Measurements from ENCODE around the gene KCNH5. TPM values are rescaled to one million over a fixed set of nuclear protein-coding genes. Genes with fewer than 3 reads are reported as not detected.

The KCNH5 gene
- total and polyA plus RNA-seq, 9 of the 15 experiments (the other 6 are each of a cell fraction or from before 2014, with no cell fraction given) = 1.1 to 2.4 (median 1.4) TPM

DNA sequence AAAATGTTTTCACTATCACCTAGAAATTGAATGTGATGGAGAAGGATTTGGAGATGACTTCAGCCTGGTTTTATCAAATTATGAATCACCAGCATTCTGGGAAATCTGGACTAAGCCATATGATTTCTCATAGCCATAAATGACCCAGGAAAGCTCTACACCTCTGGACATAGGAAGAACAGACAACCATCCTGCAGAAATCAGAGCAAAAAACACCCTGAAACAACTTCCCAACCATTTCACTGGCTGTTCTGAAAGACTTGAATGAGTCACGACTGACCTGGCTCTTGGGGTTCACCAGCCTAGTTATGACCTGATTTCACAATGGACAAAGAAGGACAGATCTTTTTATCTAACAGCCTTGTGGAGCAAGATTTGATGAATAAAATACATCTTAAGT lies 123.8 kb downstream of the KCNH5 start:
- H3K9me1 ChIP-seq (ENCODE audit: control insufficient read depth, insufficient read depth, low read length) = no peaks in the 10 kb centered on the region
- BruUV-seq (replicated peaks) = no TSS peak
- no peaks in the 10 kb centered on the region for H3K9me3 ChIP-seq (replicated peaks; ENCODE audit: control insufficient read depth, insufficient read depth, low read depth, low read length)
- no peak for ATAC-seq
- intact Hi-C loops (cut with micrococcal nuclease) (no loop called here), in situ Hi-C loops (cut with MboI) (no loop called here)
- H4K20me1 ChIP-seq (replicated peaks; ENCODE audit: control insufficient read depth, insufficient read depth, low read length) = no peaks in the 10 kb centered on the region
- H3K9ac ChIP-seq (ENCODE audit: insufficient read depth in 1 of 2, low read depth in 2 of 2, low read length in 2 of 2) = no peak overlapping the region
- FAIRE-seq = no peak
- no peak overlapping the region for H3K4me2 ChIP-seq (ENCODE audit: insufficient read depth, low read length)
- TF ChIP-seq, protein P1, sequence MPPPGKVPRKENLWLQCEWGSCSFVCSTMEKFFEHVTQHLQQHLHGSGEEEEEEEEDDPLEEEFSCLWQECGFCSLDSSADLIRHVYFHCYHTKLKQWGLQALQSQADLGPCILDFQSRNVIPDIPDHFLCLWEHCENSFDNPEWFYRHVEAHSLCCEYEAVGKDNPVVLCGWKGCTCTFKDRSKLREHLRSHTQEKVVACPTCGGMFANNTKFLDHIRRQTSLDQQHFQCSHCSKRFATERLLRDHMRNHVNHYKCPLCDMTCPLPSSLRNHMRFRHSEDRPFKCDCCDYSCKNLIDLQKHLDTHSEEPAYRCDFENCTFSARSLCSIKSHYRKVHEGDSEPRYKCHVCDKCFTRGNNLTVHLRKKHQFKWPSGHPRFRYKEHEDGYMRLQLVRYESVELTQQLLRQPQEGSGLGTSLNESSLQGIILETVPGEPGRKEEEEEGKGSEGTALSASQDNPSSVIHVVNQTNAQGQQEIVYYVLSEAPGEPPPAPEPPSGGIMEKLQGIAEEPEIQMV (tag; conservative IDR thresholded peaks at IDR 0.05; ENCODE audit: low read depth) = no peak
- TF ChIP-seq, protein P2, sequence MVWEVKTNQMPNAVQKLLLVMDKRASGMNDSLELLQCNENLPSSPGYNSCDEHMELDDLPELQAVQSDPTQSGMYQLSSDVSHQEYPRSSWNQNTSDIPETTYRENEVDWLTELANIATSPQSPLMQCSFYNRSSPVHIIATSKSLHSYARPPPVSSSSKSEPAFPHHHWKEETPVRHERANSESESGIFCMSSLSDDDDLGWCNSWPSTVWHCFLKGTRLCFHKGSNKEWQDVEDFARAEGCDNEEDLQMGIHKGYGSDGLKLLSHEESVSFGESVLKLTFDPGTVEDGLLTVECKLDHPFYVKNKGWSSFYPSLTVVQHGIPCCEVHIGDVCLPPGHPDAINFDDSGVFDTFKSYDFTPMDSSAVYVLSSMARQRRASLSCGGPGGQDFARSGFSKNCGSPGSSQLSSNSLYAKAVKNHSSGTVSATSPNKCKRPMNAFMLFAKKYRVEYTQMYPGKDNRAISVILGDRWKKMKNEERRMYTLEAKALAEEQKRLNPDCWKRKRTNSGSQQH (CRISPR knock-in tag; IDR thresholded peaks at IDR 0.05) = no peak
- TF ChIP-seq CBX8 (IDR thresholded peaks at IDR 0.05; ENCODE audit: borderline replicate concordance, extremely low read depth, low read depth, low read length, poor library complexity, severe bottlenecking) (no peak), ZNF644 (tag; IDR thresholded peaks at IDR 0.05; ENCODE audit: low read depth) (no peak)
- TF ChIP-seq, protein P3, sequence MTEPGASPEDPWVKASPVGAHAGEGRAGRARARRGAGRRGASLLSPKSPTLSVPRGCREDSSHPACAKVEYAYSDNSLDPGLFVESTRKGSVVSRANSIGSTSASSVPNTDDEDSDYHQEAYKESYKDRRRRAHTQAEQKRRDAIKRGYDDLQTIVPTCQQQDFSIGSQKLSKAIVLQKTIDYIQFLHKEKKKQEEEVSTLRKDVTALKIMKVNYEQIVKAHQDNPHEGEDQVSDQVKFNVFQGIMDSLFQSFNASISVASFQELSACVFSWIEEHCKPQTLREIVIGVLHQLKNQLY (CRISPR knock-in tag; conservative IDR thresholded peaks at IDR 0.05) = no peak
- TF ChIP-seq, protein P4, sequence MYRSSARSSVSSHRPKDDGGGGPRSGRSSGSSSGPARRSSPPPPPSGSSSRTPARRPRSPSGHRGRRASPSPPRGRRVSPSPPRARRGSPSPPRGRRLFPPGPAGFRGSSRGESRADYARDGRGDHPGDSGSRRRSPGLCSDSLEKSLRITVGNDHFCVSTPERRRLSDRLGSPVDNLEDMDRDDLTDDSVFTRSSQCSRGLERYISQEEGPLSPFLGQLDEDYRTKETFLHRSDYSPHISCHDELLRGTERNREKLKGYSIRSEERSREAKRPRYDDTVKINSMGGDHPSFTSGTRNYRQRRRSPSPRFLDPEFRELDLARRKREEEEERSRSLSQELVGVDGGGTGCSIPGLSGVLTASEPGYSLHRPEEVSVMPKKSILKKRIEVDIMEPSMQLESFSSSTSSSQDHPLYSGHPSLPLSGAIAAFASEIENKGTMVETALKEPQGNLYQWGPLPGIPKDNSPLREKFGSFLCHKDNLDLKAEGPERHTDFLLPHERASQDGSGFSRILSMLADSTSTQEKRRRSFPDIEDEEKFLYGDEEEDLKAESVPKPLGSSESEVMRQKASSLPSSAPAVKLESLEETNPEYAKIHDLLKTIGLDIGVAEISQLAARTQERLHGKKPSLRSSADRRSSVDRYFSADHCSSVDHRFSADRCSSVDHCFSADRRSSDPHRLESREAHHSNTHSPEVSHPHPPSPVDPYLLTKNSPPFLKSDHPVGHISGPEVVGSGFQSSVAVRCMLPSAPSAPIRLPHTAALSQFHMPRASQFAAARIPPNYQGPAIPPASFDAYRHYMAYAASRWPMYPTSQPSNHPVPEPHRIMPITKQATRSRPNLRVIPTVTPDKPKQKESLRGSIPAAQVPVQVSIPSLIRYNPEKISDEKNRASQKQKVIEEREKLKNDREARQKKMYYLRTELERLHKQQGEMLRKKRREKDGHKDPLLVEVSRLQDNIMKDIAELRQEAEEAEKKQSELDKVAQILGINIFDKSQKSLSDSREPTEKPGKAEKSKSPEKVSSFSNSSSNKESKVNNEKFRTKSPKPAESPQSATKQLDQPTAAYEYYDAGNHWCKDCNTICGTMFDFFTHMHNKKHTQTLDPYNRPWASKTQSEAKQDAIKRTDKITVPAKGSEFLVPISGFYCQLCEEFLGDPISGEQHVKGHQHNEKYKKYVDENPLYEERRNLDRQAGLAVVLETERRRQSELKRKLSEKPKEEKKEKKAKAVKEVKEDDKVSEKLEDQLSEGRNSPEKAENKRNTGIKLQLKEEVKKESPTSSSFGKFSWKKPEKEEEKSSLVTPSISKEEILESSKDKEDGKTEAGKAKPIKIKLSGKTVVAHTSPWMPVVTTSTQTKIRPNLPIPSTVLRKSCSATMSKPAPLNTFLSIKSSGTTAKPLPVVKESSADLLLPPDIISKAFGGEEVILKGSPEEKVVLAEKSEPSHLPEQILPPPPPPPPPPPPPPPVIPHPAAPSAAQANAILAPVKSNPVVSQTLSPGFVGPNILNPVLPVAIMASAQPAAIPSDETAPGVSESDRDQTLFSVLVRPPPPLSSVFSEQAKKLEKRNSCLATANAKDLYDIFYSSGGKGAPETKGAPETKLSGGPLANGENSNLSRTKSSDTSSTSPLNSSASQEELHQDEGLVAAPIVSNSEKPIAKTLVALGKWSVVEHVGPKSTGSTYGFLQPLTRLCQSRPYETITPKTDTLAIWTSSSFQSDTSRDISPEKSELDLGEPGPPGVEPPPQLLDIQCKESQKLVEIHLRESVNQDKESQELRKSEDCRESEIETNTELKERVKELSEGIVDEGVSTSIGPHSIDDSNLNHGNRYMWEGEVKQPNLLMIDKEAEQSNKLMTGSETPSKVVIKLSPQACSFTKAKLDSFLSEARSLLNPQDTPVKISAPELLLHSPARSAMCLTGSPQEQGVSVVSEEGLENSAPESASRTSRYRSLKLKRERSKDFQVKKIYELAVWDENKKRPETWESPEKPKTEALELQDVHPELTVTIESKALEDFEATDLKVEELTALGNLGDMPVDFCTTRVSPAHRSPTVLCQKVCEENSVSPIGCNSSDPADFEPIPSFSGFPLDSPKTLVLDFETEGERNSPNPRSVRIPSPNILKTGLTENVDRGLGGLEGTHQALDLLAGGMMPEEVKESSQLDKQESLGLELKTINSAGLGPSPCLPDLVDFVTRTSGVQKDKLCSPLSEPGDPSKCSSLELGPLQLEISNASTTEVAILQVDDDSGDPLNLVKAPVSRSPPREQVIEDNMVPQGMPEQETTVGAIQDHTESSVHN (IDR thresholded peaks at IDR 0.05; ENCODE audit: borderline replicate concordance in 1 of 2, low read depth in 1 of 2) = no peak
- TF ChIP-seq, protein P5, sequence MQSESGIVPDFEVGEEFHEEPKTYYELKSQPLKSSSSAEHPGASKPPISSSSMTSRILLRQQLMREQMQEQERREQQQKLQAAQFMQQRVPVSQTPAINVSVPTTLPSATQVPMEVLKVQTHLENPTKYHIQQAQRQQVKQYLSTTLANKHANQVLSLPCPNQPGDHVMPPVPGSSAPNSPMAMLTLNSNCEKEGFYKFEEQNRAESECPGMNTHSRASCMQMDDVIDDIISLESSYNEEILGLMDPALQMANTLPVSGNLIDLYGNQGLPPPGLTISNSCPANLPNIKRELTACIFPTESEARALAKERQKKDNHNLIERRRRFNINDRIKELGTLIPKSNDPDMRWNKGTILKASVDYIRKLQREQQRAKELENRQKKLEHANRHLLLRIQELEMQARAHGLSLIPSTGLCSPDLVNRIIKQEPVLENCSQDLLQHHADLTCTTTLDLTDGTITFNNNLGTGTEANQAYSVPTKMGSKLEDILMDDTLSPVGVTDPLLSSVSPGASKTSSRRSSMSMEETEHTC (IDR thresholded peaks at IDR 0.05) = no peak
- H3K27me3 ChIP-seq (ENCODE audit: control insufficient read depth in 2 of 2, insufficient read depth in 2 of 2, low read length in 2 of 2) = no peaks in the 10 kb centered on the region
- CTCF ChIA-PET (ENCODE audit: low intra/inter-chr PET ratio) = no interaction called here
- no peak overlapping the region for H3K27ac ChIP-seq (ENCODE audit: extremely low read depth, low read depth, low read length)
- no peaks in the 10 kb centered on the region for H3K79me2 ChIP-seq (ENCODE audit: control insufficient read depth, insufficient read depth, low read length)
- no peak overlapping the region for H3K4me3 ChIP-seq
- POLR2A ChIA-PET = no interaction called here
- no peaks in the 10 kb centered on the region for H3K36me3 ChIP-seq (ENCODE audit: control insufficient read depth, insufficient read depth, low read length)
- 0% methylated on average over 1 of the region's 1 CpG for WGBS (ENCODE audit: insufficient coverage, low coverage, missing lambda C conversion rate)
- DNase-seq (ENCODE audit: extremely low read depth in 1 of 4, low spot score in 3 of 4) = no peak
- H2AFZ ChIP-seq (ENCODE audit: low read depth, low read length) = no peak overlapping the region
- no peaks in the 10 kb centered on the region for H3K4me1 ChIP-seq (replicated peaks in 1 of 2; ENCODE audit: control insufficient read depth in 2 of 2, insufficient read depth in 2 of 2, low read length in 2 of 2)
